HCT116 (cell line): ENCODE results near the gene CHD1L. TPM values are rescaled to one million over a fixed set of nuclear protein-coding genes. Genes with fewer than 3 reads are reported as not detected.

Experiments
- ATAC-seq: fragments of 200-7000 bp; cut with Tn5 transposase; 2 replicates; pipeline ENCODE4 v1.9.1; 2020; ENCODE audit warnings: mild to moderate bottlenecking, moderate library complexity
- BruUV-seq: library from RNA; stranded (reverse); fragments of 400-500 nt; replicated peaks from 2 replicates; lab custom pipeline; 2021; lab: Mats Ljungman, UMichigan
- CTCF ChIA-PET: fragments of 300-600 bp; sonication (Branson Sonifier 250); formaldehyde crosslinking; loops from one replicate; lab custom pipeline; 2021; ENCODE audit warnings: antibody characterized with exemption; lab: Charles Lee
- POLR2A ChIA-PET: fragments of 300-600, 350-600 bp; sonication (Branson Sonifier 250); formaldehyde crosslinking; loops from one replicate; lab custom pipeline; 2021; ENCODE audit warnings: antibody characterized with exemption; lab: Charles Lee
- RAD21 ChIA-PET, 2 experiments: fragments of 300-600 bp; sonication (Branson Sonifier 250); formaldehyde crosslinking; loops; one replicate each; lab custom pipeline; 2023; ENCODE audit warnings: low total read pairs in 2 of 2; ENCODE audit not compliant: uncharacterized antibody in 2 of 2, unreplicated experiment in 2 of 2, low non-redundant PET in 1 of 2; lab: Charles Lee
- DNase-seq: peaks from one replicate; pipeline ENCODE4 v3.0.0-alpha.2; 2010; ENCODE audit warnings: low read depth, low spot score
- H2AFZ ChIP-seq: fragments of 200-600 bp; shearing (Covaris generic), sonication (generic); 2 replicates; pipeline ENCODE4 v1.6.1; 2017; ENCODE audit warnings: low read depth, mixed run types, mixed read lengths, antibody characterized with exemption, low read length; ENCODE audit not compliant: poor library complexity, severe bottlenecking
- H3K27ac ChIP-seq: 2 replicates; pipeline ENCODE4 v1.5.1; 2012; ENCODE audit warnings: low read depth, low read length
- H3K27me3 ChIP-seq: fragments of 200-600 bp; sonication (generic); 2 replicates; pipeline ENCODE4 v1.6.1; 2016; ENCODE audit warnings: mixed run types, low read length, mixed read lengths; ENCODE audit not compliant: insufficient read depth
- H3K36me3 ChIP-seq, 2 experiments: fragments of 200-500 bp in 1 of 2; fragments of 200-600 bp in 1 of 2; sonication (Bioruptor generic) in 1 of 2; sonication (generic) in 1 of 2; 2 replicates each; pipeline versions ENCODE4 v1.5.1 to v1.6.1; 2014 to 2016; ENCODE audit warnings: low read length in 2 of 2, inconsistent platforms in 1 of 2, mixed read lengths in 1 of 2, mixed run types in 1 of 2; ENCODE audit not compliant: insufficient read depth in 2 of 2, control insufficient read depth in 1 of 2
- H3K4me1 ChIP-seq, 2 experiments: fragments of 200-600 bp in 1 of 2; sonication (generic) in 1 of 2; 2 replicates each; pipeline versions ENCODE4 v1.5.1 to v1.6.1; 2012 to 2017; ENCODE audit warnings: low read length in 2 of 2, inconsistent platforms in 1 of 2, mild to moderate bottlenecking in 1 of 2, mixed read lengths in 1 of 2, mixed run types in 1 of 2, moderate library complexity in 1 of 2; ENCODE audit not compliant: insufficient read depth in 2 of 2, control insufficient read depth in 1 of 2
- H3K4me2 ChIP-seq: fragments of 200-600 bp; sonication (generic); 2 replicates; pipeline ENCODE4 v1.6.1; 2017; ENCODE audit warnings: mixed run types, low read length, mixed read lengths
- H3K4me3 ChIP-seq, 2 experiments: fragments of 200-600 bp in 1 of 2; sonication (generic) in 1 of 2; replicated peaks in 1 of 2; 2 replicates each; pipeline ENCODE4 v1.5.1; 2011 to 2016; ENCODE audit warnings: low read length in 2 of 2, control low read depth in 1 of 2, low read depth in 1 of 2, mild to moderate bottlenecking in 1 of 2, mixed read lengths in 1 of 2, mixed run types in 1 of 2
- H3K79me2 ChIP-seq: fragments of 200-600 bp; sonication (generic); 2 replicates; pipeline ENCODE4 v1.6.1; 2017; ENCODE audit warnings: mild to moderate bottlenecking, mixed run types, low read length, moderate library complexity, mixed read lengths; ENCODE audit not compliant: insufficient read depth
- H3K9ac ChIP-seq: fragments of 200-600 bp; sonication (generic); 2 replicates; pipeline ENCODE4 v1.6.1; 2016; ENCODE audit warnings: low read length, mixed read lengths
- H3K9me2 ChIP-seq: fragments of 200-600 bp; sonication (generic), shearing (Covaris generic); 2 replicates; pipeline ENCODE4 v1.6.1; 2017; ENCODE audit warnings: mixed run types, mild to moderate bottlenecking, moderate library complexity; ENCODE audit not compliant: insufficient read depth
- H3K9me3 ChIP-seq, 2 experiments: fragments of 200-500 bp in 1 of 2; fragments of 200-600 bp in 1 of 2; sonication (Bioruptor generic) in 1 of 2; sonication (generic) in 1 of 2; 2 replicates each; pipeline ENCODE4 v1.6.1; 2014 to 2017; ENCODE audit warnings: low read length in 2 of 2, mixed read lengths in 2 of 2, inconsistent platforms in 1 of 2, low read depth in 1 of 2, mild to moderate bottlenecking in 1 of 2, mixed run types in 1 of 2, moderate library complexity in 1 of 2; ENCODE audit not compliant: control insufficient read depth in 1 of 2, insufficient read depth in 1 of 2
- H4K20me1 ChIP-seq: fragments of 200-600 bp; sonication (generic), shearing (Covaris generic); 2 replicates; pipeline ENCODE4 v1.6.1; 2017; ENCODE audit warnings: mixed run types, mild to moderate bottlenecking, moderate library complexity; ENCODE audit not compliant: insufficient read depth
- CEBPB ChIP-seq: IDR thresholded peaks from 2 replicates; pipeline ENCODE4 v1.6.1; 2012; ENCODE audit warnings: low read depth
- EGR1 ChIP-seq: IDR thresholded peaks from 2 replicates; pipeline ENCODE4 v1.6.1; 2012; ENCODE audit warnings: low read depth
- MAX ChIP-seq: IDR thresholded peaks from 2 replicates; pipeline ENCODE4 v1.6.1; 2012
- SIN3A ChIP-seq: IDR thresholded peaks from 2 replicates; pipeline ENCODE4 v1.6.1; 2012; ENCODE audit warnings: low read depth
- YY1 ChIP-seq: IDR thresholded peaks from 2 replicates; pipeline ENCODE4 v1.6.1; 2011; ENCODE audit warnings: low read length, low read depth, moderate library complexity, mild to moderate bottlenecking; ENCODE audit not compliant: insufficient replicate concordance; ENCODE audit errors: extremely low read depth
- ZNF274 ChIP-seq: fragments of 200-500 bp; sonication (Bioruptor generic); IDR thresholded peaks from 2 replicates; pipeline ENCODE4 v1.6.1; 2014; ENCODE audit warnings: mild to moderate bottlenecking, low read depth, low read length, inconsistent platforms
- intact Hi-C: fragments of 100-400 bp; cut with micrococcal nuclease; formaldehyde crosslinking; loops from 2 replicates; pipeline ENCODE4 v1.10.0; 2022
- total RNA-seq: library from RNA; stranded (reverse); gene quantifications from one replicate; pipeline ENCODE4 v1.2.1, GENCODE V29; 2021; ENCODE audit not compliant: unreplicated experiment
- TF ChIP-seq, protein P1 (sequence below): IDR thresholded peaks from 2 replicates; pipeline ENCODE4 v1.6.1; 2012; ENCODE audit warnings: low read depth

CHD1L gene
- total RNA-seq, 1 experiment from 2014 or later: 52.0 TPM

DNA sequence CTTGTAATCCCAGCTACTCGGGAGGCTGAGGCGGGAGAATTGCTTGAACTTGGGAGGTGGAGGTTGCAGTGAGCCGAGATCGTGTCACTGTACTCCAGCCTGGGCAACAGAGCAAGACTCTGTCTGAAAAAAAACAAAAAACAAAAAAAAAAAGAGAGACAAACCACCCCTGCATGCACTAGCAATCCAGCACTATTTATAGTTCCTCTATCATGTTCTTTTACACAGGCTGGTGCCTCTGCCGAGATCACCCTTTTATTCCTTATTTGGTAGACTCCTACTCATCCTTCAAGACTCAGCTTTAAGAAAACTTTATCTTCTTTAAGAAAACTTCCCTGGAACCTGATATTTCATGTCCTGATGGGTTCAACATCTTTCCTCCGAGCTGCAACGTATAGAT, 28.2 kb upstream of the CHD1L start (continued):
- TF ChIP-seq, protein P1, sequence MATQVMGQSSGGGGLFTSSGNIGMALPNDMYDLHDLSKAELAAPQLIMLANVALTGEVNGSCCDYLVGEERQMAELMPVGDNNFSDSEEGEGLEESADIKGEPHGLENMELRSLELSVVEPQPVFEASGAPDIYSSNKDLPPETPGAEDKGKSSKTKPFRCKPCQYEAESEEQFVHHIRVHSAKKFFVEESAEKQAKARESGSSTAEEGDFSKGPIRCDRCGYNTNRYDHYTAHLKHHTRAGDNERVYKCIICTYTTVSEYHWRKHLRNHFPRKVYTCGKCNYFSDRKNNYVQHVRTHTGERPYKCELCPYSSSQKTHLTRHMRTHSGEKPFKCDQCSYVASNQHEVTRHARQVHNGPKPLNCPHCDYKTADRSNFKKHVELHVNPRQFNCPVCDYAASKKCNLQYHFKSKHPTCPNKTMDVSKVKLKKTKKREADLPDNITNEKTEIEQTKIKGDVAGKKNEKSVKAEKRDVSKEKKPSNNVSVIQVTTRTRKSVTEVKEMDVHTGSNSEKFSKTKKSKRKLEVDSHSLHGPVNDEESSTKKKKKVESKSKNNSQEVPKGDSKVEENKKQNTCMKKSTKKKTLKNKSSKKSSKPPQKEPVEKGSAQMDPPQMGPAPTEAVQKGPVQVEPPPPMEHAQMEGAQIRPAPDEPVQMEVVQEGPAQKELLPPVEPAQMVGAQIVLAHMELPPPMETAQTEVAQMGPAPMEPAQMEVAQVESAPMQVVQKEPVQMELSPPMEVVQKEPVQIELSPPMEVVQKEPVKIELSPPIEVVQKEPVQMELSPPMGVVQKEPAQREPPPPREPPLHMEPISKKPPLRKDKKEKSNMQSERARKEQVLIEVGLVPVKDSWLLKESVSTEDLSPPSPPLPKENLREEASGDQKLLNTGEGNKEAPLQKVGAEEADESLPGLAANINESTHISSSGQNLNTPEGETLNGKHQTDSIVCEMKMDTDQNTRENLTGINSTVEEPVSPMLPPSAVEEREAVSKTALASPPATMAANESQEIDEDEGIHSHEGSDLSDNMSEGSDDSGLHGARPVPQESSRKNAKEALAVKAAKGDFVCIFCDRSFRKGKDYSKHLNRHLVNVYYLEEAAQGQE: no peak

GRCh38 chr1:147214842-147215539, 27.5 kb upstream of the CHD1L start:
- no peak for DNase-seq
- Histone ChIP-seq H3K4me2 (no peak overlapping the region), H4K20me1 (no peaks in the 10 kb centered on the region), H3K9me3 (no peaks in the 10 kb centered on the region), H3K27me3 (no peaks in the 10 kb centered on the region), H3K9me2 (no peaks in the 10 kb centered on the region), H3K4me3 (no peak overlapping the region), H3K27ac (no peak overlapping the region), H2AFZ (no peak overlapping the region), H3K36me3 (no peaks in the 10 kb centered on the region), H3K9ac (no peak overlapping the region)
- intact Hi-C loops: no loop called here
- CTCF ChIA-PET: no interaction called here
- RAD21 ChIA-PET: no interaction called here
- BruUV-seq: no TSS peak
- POLR2A ChIA-PET: no interaction called here
- no peak for TF ChIP-seq MAX
- no peak for TF ChIP-seq SIN3A
- TF ChIP-seq ZNF274: no peak
- TF ChIP-seq YY1: no peak
- TF ChIP-seq EGR1: no peak
- no peak for TF ChIP-seq CEBPB
- TF ChIP-seq, all 23 proteins: peak for 0
- no peaks in the 10 kb centered on the region for H3K79me2 ChIP-seq
- ATAC-seq: no peak
- 0 out of 4 replicates have a peak, but pooled peaks cover 0 to 3% of the 10 kb centered on the region in 2 experiments for H3K4me1 ChIP-seq
